Eye (tissue), 1 donor: ENCODE measurements around the gene C19orf25.
"Not testable (repeated sequence)": the region's sequence is repeated elsewhere in the genome, so short reads cannot be mapped to it uniquely, and the experiment has no call there.

ENCODE experiments used
- DNase-seq: peaks from one replicate; pipeline ENCODE4 v3.0.0-alpha.2; 2015

Gene C19orf25

DNA sequence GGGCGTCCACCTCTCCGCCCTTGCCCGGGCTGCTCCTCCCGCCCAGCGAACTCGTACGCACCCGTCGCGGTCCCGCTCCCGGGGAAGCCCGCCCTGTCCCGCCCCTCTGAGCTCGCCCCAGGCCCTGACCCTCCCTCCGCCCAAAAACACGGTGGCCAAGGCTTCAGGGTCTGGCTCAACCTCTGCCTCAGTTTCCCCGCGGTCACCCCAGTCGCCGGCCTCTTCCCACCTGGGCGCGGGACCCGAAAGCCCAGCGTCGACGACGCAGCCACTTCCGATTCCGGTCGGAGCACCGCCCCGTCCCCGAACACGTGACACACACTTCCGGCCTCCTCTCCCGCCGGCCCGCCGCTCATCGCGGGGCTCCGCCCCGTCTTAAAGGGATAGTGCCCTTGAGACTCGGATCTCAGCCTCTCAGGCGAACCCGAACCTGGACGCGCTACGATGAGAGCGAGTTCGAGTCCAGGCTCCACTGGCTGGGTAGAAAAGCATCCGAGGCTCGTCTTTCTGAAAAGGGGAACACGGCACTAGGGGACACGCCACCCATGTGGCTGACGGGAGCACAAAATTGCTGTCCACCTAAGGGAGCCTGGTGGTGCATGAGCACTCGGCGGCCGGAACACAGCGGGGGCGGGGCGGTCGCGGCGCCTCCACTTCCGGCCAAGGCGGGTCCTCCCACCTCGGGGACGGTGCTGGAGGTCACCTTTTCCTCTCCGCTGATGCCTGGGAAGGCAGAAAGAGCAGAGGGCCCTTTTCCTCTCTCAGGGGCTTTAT, at the start of gene C19orf25:
C19orf25 (minus strand) TSS at position 282 of the 774 bp plus-strand sequence. CDS start 312 bp downstream, outside the sequence.
- peak; percentile 97 for DNase-seq

DNA sequence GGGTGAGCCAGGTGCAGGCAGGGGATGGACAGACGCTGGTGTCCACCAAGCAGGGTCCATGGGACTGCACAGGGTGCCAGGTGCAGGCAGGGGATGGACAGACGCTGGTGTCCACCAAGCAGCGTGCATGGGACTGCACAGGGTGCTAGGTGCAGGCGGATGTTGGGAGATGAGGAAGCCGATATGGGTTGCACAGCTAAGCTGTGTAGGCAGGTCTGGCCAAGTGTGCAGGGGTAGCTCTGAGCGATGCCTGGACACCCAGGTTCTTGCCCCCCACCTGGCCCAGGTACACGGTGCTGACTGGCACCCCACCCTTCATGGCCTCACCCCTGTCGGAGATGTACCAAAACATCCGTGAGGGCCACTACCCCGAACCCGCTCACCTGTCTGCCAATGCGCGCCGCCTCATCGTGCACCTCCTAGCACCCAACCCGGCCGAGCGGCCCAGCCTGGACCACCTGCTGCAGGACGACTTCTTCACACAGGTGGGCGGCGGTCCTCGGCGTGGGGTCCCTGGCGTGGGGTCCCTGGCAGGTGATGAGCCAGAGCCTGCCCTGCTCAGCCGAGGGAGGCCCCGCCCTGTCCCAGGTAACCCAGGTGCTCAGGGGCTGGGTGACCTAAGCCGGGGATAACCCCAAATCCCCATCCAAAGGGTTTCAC, 48.8 kb upstream of the C19orf25 start:
- DNase-seq = no peak

DNA sequence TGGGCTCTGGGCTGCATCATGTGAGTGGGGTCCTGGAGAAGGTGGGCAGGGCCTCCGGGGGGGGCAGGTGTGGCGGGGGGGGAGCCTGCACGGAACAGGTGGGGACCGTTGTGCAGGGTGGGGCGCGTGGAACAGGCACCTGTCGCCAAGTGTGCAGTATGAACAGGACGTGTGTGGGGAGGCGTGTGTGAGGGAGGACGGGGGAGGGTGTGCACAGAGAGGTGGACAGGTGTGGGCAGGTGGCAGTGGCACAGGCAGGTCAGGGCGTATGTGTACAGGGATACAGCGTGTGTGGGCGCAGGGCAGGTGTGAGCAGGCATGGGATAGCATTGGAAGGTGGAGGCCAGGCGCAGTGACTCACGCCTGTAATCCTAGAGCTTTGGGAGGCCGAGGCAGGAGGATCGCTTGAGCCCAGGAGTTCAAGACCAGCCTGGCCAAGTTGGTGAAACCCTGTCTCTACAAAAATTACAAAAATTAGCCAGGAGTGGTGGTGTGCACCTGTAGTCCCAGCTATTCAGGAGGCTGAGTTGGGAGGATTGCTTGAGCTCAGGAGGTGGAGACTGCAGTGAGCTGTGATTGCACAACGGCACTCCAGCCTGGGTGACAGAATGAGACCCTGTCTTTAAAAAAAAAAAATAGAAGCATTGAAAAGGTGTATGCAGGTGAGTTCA, 48.1 kb upstream of the C19orf25 start:
- DNase-seq = no peak

DNA sequence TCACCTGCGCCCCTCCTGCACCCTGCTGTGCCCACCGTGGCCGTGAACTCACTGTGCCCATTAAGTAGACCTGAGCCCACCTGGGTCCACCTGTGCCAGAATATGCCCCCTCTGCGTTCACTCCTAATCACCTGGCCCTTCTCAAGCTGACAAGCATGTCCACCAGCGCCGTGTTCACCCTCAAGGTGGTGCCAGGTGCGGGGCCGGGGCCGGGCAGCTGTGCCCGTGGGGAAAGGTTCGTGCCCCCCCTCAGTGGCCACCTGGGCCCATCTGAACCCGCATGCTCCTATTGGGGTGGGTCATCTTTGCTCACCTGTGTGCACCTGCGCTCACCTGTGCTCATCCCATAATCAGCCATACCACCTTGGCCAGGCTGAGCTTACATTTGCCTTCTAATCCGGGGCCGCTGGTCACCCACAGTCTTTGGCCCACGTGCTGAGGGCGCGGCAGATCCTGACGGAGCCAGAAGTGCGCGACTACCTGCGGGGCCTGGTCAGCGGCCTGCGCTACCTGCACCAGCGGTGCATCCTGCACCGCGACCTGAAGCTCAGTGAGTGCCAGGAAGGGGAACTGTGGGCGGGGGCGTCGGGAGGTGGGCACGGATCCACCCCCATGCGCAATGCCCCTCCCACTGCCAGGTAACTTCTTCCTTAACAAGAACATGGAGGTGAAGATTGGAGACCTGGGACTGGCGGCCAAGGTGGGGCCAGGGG, 47.2 kb upstream of the C19orf25 start:
- no peak for DNase-seq

DNA sequence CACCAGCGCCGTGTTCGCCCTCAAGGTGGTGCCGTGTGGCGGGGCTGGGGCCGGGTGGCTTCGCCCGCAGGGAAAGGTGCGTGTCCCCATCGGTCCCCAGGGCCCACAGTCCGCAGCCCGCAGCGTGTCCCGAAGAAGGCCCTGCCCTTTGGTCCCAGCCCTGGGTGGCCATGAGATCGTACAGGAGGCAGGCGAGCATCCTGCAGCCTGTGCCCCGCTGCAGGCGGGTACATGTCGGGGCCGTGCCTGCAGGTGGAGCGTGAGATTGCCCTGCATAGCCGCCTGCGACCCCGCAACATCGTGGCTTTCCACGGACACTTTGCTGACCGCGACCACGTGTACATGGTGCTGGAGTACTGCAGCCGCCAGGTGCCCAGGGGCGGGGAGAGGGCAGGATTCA, 46.3 kb upstream of the C19orf25 start:
- no peak for DNase-seq

DNA sequence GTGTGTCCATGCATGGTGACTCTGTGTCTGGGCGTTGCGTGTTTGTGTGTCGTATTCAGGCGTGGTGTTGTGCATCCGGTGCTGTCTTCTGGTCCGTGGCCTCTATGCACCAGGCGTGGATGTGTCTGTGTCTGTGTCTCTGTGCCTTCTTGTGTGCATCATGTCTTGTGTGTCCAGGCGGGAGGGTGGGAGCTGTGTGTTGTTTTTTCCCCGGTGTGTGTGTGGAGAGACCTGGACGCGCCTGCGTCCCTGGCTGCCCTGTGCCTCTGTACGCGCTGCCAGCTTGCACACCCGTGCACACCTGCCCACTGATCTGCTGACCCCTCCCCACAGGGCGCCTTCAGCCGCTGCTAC, 45.9 kb upstream of the C19orf25 start:
- DNase-seq = no peak

DNA sequence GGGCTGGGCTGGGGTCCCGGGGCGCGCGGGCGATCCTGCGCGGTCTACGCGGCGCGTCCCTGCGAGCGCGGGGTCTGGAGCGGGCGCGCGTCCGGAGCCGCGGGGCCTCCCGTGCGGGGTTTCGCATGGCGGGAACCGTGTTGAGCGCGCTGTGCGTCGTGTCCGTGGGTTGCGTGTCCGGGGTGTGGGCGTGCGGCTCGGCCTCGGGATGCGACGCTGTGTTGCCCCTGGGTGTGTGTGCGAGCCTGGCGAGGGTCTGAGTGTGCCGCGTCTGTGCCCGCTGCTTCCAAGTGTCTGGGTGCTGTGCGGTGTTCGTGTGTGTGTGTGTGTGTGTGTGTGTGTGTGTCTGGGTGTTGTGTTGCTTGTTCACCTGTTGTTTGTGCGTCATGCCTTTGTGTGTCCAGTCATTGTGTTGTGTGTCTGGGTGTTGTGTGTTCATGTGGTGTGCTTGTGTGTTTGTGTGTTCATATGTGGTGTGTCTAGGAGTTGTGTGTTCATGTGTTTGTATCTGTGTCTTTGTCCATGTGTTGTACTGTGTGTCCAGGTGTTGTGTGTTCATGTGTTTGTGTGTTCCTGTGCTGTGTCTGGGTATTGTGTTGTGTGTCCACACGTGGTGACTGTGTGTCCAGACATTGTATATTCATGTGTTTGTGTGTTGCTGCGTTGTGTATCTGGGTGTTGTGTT, 45.4 kb upstream of the C19orf25 start:
- DNase-seq = peak; percentile 33

DNA sequence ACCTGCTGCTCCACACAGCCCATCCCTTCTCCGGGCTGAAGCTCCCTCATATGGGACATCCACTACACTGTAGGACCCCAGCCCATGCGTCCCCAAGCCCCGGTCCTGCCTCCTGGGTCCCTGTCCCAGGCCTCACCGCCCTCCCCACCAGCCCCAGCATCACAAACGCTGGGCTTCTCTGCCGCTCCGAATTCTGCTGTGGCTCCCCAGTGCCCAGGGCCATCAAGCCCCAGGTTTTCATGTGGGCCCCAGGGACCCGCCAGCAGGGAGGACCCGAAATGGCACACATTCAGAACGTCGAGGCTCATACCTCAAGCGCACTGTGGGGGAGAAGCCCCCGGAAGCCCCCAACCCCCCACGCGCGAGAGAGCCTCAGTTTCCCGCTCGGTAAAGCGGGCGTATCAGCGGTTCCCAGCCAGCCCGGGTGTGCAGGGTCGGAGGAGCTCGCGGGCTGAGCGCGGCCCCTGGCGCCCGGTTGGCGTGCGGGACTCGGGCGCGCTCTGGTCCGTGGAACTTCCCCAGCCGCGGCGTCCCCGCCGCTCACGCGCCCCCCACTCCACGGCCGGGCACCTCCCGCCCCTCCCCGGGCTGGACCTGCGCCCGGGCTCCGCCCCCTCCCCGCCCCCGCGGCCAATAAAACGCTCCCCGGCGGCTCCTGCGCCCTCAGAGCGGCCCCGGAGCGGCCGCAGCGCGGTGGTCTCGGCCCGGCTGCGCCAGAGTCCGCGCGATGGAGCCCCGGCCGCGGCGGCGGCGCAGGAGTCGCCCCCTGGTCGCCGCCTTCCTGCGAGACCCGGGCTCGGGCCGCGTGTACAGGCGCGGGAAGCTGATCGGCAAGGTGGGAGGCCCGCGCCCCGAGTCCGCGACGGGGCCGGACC, 44.6 kb upstream of the C19orf25 start, which contains the start of gene PLK5:
PLK5 (plus strand) TSS at position 666 of the 875 bp plus-strand sequence. CDS start 2,920 bp downstream, outside the sequence.
- no peak for DNase-seq

DNA sequence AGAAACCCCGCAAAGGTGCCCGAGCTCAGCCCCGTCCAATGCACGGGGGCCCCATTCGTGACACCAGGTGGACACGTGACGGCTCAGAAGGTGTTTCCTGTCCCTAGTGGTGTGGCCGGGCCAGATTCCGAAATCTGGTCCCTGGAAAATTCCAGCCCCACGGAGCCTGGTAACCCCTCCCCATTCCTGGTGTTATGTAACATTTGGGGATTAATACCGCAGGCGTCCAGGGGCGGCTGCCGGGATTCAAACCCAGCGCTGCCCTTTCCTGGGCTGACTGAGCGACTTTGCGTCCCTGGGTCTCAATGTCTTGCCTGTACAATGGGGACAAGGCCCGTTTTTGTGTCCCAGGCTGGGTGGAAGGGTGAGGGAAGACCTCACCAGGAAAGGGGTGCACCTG, 43.8 kb upstream of the C19orf25 start:
- DNase-seq = no peak

DNA sequence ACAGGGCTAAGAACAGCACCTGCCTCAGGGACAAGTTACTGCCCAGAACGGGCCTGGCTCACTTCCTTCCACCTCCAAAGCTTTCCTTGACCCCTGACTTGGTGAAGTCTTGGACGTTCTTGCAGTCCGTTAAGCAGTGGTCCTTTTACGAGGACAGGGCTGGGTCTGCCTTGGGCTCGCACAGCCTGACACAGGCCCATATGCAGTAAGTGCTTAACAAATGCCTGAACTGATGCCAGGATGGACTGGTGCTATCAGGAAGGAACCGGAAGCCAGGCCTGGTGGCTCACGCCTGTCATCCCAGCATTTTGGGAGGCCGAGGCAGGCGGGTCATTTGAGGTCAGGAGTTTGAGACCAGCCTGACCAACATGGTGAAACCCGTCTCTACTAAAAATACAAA, 43.0 kb upstream of the C19orf25 start:
- no peak for DNase-seq

DNA sequence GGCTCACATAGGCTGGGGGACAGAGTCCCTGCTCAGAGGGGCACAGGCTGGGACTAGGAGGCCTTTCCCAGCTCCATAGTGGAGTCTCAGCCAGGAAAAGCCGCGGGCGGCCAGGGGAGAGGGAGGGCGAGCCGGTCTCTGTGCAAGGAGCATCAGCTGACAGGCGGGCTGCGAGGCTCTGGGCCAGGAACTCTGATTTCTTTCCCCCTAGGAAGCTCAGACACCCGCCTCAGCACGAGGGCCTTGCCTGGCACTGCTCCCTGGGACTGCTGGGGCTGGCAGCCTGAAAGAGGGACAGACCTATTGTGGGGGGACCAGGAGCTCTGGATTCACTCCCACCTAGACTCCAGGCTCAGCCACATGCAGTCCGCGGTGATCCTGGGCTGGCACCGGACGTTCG, 42.6 kb upstream of the C19orf25 start:
- peak; percentile 35 for DNase-seq

DNA sequence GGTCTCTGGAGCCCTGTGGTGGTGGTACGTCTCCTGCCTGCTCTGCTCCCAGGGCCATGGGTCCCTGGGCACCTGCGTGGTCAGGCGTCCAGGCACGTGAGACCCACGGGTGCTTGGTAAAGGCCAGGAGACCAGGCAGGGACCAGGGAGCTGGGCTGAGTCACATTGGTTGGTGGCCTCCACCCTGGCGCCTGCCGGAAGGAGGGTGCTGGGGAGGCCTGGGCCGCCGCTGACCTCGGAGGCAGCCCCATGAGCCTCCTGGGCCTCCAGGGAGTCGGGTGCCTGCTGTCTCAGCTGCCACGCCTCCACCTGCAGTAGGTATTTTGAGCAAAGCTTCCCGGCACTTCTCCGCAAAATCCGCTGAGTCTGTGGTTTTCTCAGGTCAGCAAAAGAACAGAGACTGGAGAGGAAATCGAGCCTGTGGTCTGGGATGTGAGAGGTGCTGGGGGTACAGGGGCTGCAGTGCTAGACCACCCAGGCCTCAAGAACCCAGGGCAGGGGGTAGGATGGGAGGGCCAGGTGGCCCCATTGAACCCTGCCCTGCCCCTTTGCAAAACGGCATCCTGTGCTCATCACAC, 41.3 kb upstream of the C19orf25 start:
- no peak for DNase-seq

DNA sequence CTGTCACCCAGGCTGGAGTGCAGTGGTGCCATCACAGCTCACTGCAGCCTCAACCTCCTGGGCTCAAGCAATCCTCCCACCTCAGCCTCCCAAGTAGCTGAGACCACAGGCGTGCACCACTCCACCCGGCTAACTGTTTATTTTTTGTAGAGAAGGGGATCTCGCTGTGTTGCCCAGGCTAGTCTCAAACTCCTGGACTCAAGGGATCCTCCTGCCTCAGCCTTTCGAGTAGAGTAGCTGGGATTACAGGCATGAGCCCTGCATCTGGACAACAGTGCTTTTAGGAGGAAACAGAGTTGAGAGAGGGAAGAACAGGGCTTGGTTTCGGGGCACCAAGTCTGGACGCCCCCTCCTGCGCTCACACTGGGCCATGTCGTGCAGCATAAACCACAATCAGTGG, 40.8 kb upstream of the C19orf25 start:
- DNase-seq = not testable (repeated sequence)

DNA sequence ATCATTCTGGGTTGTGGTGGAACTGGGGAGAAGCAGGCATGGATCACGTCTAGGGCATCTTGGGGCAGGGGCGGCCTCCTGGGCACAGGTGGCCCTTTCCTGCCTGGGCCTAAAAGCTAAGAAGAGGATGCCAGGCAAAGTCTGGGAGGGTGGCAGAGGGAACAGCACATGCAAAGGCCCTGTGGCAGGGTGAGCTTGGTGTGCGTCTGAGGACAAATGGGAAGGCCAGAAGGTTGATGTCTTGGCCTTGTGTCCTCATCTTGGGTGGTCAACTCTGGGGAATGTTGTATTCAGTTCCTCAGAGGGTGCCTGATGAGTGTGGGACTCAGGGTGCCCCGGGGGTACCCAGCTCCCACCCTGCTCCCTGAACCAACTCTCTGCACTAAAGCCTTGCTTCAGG, 39.5 kb upstream of the C19orf25 start:
- DNase-seq = no peak

DNA sequence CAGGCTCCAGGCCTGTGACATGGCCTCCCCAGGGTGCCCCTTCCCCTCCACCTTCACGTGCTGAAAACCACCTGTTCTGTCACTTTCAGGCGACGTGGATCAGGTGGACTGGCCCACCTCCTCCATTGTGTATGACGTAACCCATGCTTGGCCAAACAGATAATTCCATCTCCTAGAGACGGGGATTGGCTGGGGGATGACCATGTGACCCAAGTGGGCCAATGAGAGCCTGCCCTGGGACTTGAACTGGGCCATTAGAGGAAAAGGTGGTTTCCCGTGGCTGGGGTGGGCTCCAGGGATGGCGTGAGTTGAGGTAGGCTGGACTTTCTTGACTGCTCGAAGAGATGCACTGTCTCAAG, 37.4 kb upstream of the C19orf25 start:
- DNase-seq = no peak

DNA sequence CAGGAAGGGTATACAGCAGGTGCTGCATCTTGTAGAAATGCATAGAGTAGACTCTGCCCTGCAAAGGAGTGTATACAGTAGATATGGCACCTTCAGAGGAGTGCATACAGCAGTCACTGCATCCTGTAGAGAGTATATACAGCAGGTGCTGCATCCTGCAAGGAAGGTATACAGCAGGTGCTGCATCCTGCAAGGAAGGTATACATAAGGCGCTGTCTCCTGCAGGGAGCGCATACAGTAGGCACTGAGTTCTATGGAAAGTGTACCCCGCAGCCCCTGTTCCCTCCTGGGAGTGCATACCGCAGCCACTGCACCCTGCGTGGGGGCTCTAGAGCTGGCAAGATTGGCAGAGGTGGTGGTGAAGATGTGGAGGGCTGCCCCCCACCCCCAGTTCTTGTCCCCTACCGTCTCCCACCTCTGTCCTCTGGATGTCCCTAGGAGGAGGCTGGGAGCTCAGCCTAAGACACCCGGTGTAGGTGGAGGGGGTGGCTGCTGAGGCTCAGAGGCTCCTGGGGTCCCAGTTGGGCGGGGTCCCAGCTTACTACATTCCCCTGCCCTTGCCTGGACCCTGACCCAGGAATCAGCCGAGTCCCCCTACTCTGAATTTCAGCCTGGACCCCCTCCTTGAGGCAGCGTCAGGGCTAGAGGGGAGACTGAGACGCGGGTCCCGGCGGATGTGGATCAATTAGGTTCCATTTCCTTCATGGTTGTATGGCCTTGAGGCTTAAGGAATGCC, 36.1 kb upstream of the C19orf25 start:
- DNase-seq = no peak

DNA sequence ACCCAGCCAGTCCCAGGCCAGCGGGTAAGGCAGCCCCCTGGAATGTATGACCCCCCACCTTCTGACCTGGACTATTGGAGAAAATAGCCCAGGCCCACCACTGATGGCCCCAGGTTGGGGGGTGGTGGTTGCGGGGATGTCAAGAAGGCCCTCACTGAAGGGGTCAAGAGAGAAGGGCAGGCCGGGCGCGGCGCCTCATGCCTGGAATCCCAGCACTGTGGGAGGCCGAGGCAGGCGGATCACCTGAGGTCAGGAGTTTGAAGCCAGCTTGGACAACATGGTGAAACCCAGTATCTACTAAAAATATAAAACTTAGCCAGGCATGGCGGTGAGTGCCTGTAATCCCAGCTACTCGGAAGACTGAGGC, 35.3 kb upstream of the C19orf25 start:
- DNase-seq = no peak

DNA sequence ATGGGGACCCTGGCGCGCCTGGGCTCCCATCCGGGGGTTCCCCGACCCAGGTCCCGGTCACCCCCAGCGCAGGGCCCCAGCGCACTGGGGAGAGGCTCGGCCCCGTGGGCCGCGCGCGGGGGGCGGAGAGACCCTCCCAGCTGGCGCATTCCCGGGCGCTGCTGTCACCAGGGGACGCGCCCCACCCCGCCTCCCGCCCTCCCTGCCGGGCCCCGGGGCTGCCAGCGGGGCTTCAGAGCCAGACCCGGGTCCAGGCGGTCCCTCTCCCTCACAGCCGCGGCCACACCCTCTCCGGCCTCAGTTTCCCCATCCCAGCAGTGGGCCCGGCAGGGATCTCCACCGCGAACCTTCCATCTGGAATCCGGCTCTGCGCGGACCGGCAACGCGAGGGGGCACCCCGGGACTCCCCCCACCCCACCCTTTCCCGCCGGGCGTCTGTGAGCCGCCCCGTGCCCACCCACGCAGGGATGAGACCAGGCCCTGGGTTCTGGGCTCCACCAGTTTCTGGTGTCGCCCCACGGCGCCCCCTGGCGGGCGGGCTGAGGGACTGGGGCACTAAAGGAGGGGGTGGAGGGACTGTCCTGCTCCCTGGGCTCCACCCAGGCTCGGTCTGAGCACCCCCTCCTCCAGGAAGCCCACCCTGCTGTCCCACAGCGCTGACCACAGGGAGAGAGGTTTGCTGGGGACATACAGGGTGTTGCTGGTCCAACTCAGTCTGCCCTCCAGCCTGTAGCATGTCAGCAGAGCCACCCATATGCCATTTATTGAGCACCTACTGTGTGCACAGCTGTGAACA, 34.7 kb upstream of the C19orf25 start:
- DNase-seq = no peak

DNA sequence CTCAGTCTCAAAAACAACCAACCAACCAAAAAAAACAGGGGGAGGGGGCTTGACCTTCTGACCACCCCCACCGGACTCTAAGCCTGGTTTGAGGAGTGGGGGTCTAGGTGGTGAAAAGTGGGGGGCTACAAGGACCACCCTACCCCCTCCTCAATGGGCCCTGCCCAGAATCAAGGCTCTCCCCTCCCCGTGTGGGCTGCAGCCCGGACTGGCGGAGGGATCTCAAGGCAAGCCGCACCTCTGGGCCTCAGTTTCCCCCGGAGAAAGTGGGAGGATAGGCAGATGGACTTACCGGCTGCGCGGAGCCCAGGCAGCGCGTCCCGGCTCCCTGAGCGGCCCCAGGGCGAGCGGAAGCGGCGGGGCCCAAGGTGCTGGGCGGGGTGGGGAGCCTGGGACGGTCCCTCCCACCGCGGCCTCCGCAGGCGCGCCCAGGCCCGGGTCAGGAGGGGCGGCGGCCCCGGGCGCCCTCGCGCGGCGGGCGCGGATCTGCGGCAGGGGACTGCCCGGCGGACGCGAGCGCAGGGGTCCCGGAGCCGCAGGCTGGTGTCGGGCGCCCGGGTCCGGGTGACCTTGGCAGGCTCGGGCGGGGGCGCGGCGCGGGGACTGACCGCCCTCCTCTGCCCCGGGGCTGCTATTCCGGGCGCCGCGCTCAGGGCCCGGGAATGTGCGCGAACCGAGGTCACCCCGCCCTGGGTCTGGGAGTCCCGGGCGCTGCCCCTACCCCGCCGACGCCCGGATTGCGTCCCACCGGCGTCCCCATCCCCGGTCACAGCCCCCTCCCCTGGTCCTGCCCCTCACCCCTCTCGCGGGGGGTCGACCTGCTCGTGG, 33.9 kb upstream of the C19orf25 start, which contains the start of gene ADAMTSL5:
ADAMTSL5 (minus strand) TSS at position 349 of the 828 bp plus-strand sequence. CDS start 2,076 bp downstream, outside the sequence.
- peak; percentile 54 for DNase-seq
